ENCODE data around the gene KMT2A. TPM values are rescaled to one million over a fixed set of nuclear protein-coding genes. Genes with fewer than 3 reads are reported as not detected.
"Not testable (repeated sequence)": the region's sequence is repeated elsewhere in the genome, so short reads cannot be mapped to it uniquely, and the experiment has no call there.

The KMT2A gene
- total RNA-seq, 2 experiments from 2014 or later: 83.1 to 86.7 TPM

DNA sequence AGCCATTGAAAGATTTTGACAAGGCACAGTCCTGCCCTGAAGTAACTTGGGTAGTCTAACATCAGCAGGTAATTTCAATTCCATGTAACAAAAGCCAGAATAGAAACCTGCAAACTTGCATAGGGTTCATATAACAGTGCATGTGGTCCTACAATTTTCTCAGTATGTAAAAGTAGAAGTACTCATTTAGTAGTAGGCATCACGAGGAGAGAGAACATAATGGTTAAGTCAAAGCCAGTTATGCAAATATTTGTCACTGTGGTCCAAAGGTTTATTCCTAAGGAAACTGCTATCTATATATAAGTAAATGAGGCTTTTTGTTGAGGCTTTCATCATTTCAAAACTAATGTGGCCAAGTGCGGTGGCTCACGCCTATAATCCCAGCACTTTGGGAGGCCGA is 24.8 kb upstream of the KMT2A start:
- DNase-seq: no peak
- no peak overlapping the region for H3K4me3 Mint-ChIP-seq
- H3K27ac Mint-ChIP-seq: peak overlapping the region; percentile 48
- H3K4me1 Mint-ChIP-seq (ENCODE audit: low read depth): peaks cover 11% of the 10 kb centered on the region
- ATAC-seq: no peak
- peaks cover 39% of the 10 kb centered on the region for H3K36me3 Mint-ChIP-seq (ENCODE audit: low read depth)
- H3K27me3 Mint-ChIP-seq (ENCODE audit: low read depth): no peaks in the 10 kb centered on the region
- ChIA-PET POLR2A (no interaction called here), CTCF (interaction anchor here (0.7 to 1.3 kb wide), 2 partner anchors 20 to 66 kb away, joined by 3 read pairs; no protein-coding TSS in a partner anchor)
- H3K9me3 Mint-ChIP-seq (ENCODE audit: insufficient read depth): no peaks in the 10 kb centered on the region

DNA sequence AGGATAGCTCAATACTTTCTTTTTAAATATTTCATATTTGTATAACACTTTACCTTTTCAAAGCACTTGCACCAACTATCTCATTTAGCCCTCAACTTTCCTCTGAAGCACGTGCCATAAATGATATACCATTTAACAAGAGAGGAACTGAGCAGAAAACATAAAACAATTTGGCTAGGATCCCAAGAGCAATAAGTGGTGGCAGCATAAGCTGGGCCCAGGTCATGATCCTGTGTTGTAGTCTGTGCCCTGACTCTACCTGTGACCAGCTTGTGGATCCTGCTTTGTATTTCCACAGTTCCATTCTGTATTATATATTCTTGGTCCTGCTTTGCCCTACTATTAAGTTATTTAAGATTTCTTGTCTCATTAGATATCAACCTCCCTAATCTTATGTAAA is 23.4 kb upstream of the KMT2A start:
- H3K36me3 Mint-ChIP-seq (ENCODE audit: low read depth): peaks cover 28% of the 10 kb centered on the region
- peaks cover 7% of the 10 kb centered on the region for H3K4me1 Mint-ChIP-seq (ENCODE audit: low read depth)
- ATAC-seq: no peak
- no peak overlapping the region for H3K27ac Mint-ChIP-seq
- DNase-seq: no peak
- H3K4me3 Mint-ChIP-seq: no peak overlapping the region
- CTCF ChIA-PET: interaction anchor here (1.4 to 1.9 kb wide), 2 partner anchors 10 to 27 kb away, joined by 3 to 7 read pairs; no protein-coding TSS in a partner anchor
- H3K9me3 Mint-ChIP-seq (ENCODE audit: insufficient read depth): no peaks in the 10 kb centered on the region
- H3K27me3 Mint-ChIP-seq (ENCODE audit: low read depth): no peaks in the 10 kb centered on the region
- POLR2A ChIA-PET: no interaction called here

DNA sequence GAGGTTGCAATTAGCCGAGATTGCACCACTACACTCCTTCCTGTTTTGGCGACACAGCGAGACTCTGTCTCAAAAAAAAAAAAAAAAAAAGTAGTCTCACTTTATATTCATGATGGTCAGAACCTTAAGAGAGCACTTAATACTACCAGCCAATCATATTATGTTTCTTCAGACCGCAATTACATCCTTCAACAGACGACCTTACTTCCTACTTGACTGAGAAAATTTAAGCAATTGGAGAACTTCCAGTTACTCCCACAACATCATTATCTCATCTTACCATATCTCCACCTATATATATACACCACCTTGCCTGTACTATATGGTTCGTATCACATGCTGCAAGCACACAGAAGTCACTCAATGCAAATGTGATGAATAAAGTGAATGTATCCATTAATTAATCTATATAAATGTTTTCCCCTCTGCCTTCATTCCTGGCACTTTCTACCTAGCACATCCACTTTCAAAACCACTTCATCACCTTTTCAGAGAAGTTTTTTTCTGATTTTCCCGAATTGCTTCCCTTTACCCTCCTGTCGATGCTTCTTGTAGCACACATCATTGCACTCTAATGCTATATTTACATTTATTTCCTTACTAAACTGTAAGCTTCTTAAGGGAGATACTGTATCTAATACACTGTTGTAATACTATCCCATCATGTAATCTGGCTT is 21.1 kb upstream of the KMT2A start:
- DNase-seq (no peak), ATAC-seq (no peak)
- POLR2A ChIA-PET: interaction anchor here (1.1 kb wide), 1 partner anchor 10 kb away, joined by 3 read pairs; no protein-coding TSS in a partner anchor
- no peaks in the 10 kb centered on the region for H3K4me1 Mint-ChIP-seq (ENCODE audit: low read depth)
- H3K36me3 Mint-ChIP-seq (ENCODE audit: low read depth): peaks cover 9% of the 10 kb centered on the region
- H3K27ac Mint-ChIP-seq: no peak overlapping the region
- no peak overlapping the region for H3K4me3 Mint-ChIP-seq
- CTCF ChIA-PET: interaction anchor here (1.6 kb wide), 1 partner anchor 10 kb away, joined by 6 read pairs; no protein-coding TSS in a partner anchor
- H3K27me3 Mint-ChIP-seq (ENCODE audit: low read depth): no peaks in the 10 kb centered on the region
- no peaks in the 10 kb centered on the region for H3K9me3 Mint-ChIP-seq (ENCODE audit: insufficient read depth)

DNA sequence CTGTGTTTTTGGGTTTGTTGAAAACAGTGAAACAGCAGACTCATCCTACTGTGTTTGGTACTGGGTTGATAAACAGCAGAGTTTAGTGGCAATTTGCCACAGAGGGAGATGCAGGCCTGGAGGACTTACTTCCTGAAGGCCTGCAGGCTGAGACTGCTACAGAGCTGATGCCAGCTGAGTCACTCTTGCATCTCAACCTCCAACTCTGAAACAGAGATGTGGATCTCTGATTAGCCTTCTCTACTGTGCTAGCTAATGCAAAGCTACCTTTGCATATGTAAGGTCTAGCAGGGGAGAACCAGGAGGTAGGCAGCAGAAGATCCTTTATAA is 20.6 kb upstream of the KMT2A start:
- H3K36me3 Mint-ChIP-seq (ENCODE audit: low read depth): peaks cover 4% of the 10 kb centered on the region
- H3K27me3 Mint-ChIP-seq (ENCODE audit: low read depth): no peaks in the 10 kb centered on the region
- ChIA-PET CTCF (interaction anchor here (0.8 to 1.6 kb wide), 2 partner anchors 11 to 73 kb away, joined by 4 to 6 read pairs; no protein-coding TSS in a partner anchor), POLR2A (interaction anchor here (1.1 kb wide), 1 partner anchor 11 kb away, joined by 3 read pairs; no protein-coding TSS in a partner anchor)
- no peak overlapping the region for H3K27ac Mint-ChIP-seq
- DNase-seq (peak; percentile 34), ATAC-seq (peak; percentile 73)
- no peak overlapping the region for H3K4me3 Mint-ChIP-seq
- no peaks in the 10 kb centered on the region for H3K9me3 Mint-ChIP-seq (ENCODE audit: insufficient read depth)
- no peaks in the 10 kb centered on the region for H3K4me1 Mint-ChIP-seq (ENCODE audit: low read depth)

DNA sequence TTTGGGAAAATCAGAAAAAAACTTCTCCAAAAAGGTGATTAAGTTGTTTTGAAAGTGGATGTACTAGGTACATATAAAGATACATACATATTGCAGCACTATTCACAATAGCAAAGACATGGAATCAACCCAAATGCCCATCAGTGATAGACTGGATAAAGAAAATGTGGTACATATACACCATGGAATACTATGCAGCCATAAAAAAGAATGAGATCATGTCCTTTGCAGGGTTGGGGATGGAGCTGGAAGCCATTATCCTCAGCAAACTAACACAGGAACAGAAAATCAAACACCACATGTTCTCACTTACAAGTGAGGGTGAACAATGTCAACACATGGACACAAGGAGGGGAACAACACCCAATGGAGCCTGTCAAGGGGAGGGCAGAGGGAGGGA is 19.4 kb upstream of the KMT2A start:
- H3K4me1 Mint-ChIP-seq (ENCODE audit: low read depth); H3K9me3 Mint-ChIP-seq (ENCODE audit: insufficient read depth); H3K27me3 Mint-ChIP-seq (ENCODE audit: low read depth); CTCF ChIA-PET; H3K27ac Mint-ChIP-seq; DNase-seq; POLR2A ChIA-PET; H3K4me3 Mint-ChIP-seq; H3K36me3 Mint-ChIP-seq (ENCODE audit: low read depth); ATAC-seq: not testable (repeated sequence)

DNA sequence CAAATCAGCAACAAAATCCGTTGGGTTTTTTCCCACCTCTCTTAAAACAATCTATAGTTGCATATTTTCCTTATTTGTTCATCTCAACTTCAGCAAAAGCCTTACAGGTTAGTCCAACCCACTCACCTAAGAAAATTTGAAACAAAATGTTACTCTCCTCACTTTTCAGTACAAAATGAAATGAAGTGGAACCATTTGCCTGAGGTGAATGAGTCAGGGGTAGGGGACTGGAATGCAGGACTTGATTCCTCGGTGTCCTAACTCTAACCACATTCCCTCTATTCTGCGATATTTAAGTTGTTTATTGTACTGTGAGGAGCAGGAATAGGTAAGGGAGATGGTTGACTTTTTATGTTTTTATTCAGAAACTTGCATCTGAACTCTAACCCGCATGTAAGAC is 18.5 kb upstream of the KMT2A start:
- CTCF ChIA-PET: interaction anchor here (0.6 to 1.7 kb wide), 4 partner anchors 13 to 71 kb away, joined by 3 to 5 read pairs (median 4); no protein-coding TSS in a partner anchor
- Mint-ChIP-seq H3K9me3 (ENCODE audit: insufficient read depth) (no peaks in the 10 kb centered on the region), H3K27ac (no peak overlapping the region), H3K27me3 (ENCODE audit: low read depth) (no peaks in the 10 kb centered on the region), H3K36me3 (ENCODE audit: low read depth) (no peaks in the 10 kb centered on the region), H3K4me1 (ENCODE audit: low read depth) (no peaks in the 10 kb centered on the region), H3K4me3 (no peak overlapping the region)
- POLR2A ChIA-PET: interaction anchor here (0.7 kb wide), 1 partner anchor 19 kb away, joined by 4 read pairs; the partner anchor contains the start of gene KMT2A
- ATAC-seq (no peak), DNase-seq (no peak)

DNA sequence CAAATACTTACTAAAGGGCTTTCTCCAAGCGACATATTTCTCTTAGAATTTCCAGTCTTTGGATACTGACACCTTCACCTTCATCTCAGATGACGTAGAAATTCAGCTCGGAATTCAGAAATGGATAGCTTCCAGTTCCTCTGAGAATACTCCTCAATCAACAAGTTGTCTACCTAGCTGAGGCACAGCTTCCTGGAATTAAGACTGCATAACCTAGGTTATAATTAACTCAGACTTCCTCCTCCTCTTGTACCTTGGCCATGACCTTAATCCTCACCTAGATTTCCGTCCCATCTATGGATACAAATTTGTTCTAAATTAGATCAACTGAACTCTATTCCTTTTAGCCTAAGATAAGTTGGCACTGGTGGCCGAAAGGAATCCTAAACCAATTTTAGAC is 17.5 kb upstream of the KMT2A start:
- Mint-ChIP-seq H3K27ac (no peak overlapping the region), H3K9me3 (ENCODE audit: insufficient read depth) (no peaks in the 10 kb centered on the region), H3K27me3 (ENCODE audit: low read depth) (no peaks in the 10 kb centered on the region), H3K4me1 (ENCODE audit: low read depth) (no peaks in the 10 kb centered on the region), H3K4me3 (no peak overlapping the region), H3K36me3 (ENCODE audit: low read depth) (no peaks in the 10 kb centered on the region)
- DNase-seq (no peak), ATAC-seq (no peak)
- POLR2A ChIA-PET: interaction anchor here (0.7 kb wide), 1 partner anchor 477 kb away, joined by 5 read pairs; no protein-coding TSS in a partner anchor
- CTCF ChIA-PET: interaction anchor here (0.7 to 1.7 kb wide), 4 partner anchors 12 to 17 kb away, joined by 3 to 5 read pairs (median 4); no protein-coding TSS in a partner anchor

DNA sequence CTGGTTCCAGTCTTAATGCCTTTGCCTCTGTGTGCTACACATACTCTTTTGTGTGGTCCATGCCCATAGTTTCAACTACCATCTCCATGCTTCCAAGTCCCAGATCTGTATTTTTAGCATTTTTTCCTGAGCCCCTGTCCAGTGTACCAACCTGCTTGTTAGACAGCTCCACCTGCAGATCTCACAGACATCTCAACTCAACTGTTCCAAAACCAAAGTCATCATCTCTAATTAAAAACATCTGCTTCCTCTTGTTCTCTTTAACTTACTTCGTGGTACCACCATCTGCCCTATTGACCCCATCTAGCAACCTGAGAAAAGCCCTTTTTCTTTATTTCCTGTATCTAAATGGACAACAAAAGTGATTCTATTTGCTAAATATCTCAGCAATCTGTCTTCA is 8.6 kb upstream of the KMT2A start:
- Mint-ChIP-seq H3K4me1 (ENCODE audit: low read depth) (peaks cover 6% of the 10 kb centered on the region), H3K27me3 (ENCODE audit: low read depth) (peaks cover 11% of the 10 kb centered on the region), H3K4me3 (no peak overlapping the region), H3K9me3 (ENCODE audit: insufficient read depth) (no peaks in the 10 kb centered on the region), H3K27ac (no peak overlapping the region), H3K36me3 (ENCODE audit: low read depth) (no peaks in the 10 kb centered on the region)
- DNase-seq: no peak
- ChIA-PET CTCF (interaction anchor here (1.2 kb wide), 1 partner anchor 8 kb away, joined by 4 read pairs; the partner anchor contains the start of gene KMT2A), POLR2A (no interaction called here)
- no peak for ATAC-seq

DNA sequence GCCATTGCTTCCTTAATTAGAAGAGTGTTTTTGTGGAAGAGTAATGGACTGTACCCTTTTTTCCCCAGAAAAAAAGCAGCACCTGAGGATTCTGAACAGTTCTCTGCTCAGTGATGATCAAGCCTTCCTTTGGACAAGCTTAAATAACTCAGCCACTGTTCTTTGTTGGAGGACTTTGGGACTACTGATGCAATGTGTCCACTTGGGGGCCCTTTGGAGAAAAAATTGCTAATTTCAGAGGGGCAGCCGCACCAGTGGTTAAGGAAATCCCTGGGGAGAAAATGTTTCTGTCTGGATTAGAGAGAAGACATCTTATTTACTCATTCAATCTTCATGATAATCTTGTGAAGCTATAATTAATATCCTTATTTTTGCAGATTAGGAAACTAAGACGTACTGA is 5.3 kb upstream of the KMT2A start:
- peaks cover 21% of the 10 kb centered on the region for H3K4me1 Mint-ChIP-seq (ENCODE audit: low read depth)
- ChIA-PET CTCF (interaction anchor here (0.7 to 1.5 kb wide), 10 partner anchors 9 to 259 kb away, joined by 3 to 7 read pairs (median 3); no protein-coding TSS in a partner anchor), POLR2A (interaction anchor here (1.0 kb wide), 1 partner anchor 28 kb away, joined by 3 read pairs; no protein-coding TSS in a partner anchor)
- no peak for ATAC-seq
- no peak overlapping the region for H3K27ac Mint-ChIP-seq
- H3K4me3 Mint-ChIP-seq: no peak overlapping the region
- no peak for DNase-seq
- H3K9me3 Mint-ChIP-seq (ENCODE audit: insufficient read depth): no peaks in the 10 kb centered on the region
- no peaks in the 10 kb centered on the region for H3K36me3 Mint-ChIP-seq (ENCODE audit: low read depth)
- peaks cover 11% of the 10 kb centered on the region for H3K27me3 Mint-ChIP-seq (ENCODE audit: low read depth)

DNA sequence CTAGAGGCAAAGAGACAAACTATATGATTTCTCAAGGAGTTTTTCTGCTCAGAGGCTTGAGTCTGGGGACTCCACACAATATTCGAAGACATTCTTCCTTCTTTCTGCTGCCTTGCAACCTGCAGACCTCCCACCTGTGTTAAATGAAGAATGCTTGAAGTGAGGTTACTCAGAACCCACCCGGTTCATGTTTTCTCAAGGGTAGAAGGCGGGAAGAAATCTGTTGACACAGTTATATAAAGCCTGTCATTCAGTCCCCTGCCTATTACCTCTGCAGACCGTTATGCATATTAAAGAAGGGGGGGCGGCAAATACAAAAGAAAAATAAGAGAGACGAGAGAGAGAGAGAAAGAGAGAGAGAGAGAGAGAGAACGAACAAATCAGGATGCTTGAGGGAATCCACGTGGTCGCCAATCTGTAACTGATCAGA is 2.2 kb upstream of the KMT2A start:
- H3K36me3 Mint-ChIP-seq (ENCODE audit: low read depth): peaks cover 7% of the 10 kb centered on the region
- ChIA-PET POLR2A (interaction anchor here (0.6 to 1.4 kb wide), 2 partner anchors 11 to 14 kb away, joined by 3 to 5 read pairs; no protein-coding TSS in a partner anchor), CTCF (interaction anchor here (0.7 to 2.2 kb wide), 9 partner anchors 11 to 263 kb away, joined by 3 to 9 read pairs (median 3); no protein-coding TSS in a partner anchor)
- DNase-seq (no peak), ATAC-seq (no peak)
- H3K9me3 Mint-ChIP-seq (ENCODE audit: insufficient read depth): no peaks in the 10 kb centered on the region
- peak overlapping the region; percentile 88 for H3K4me3 Mint-ChIP-seq
- H3K27me3 Mint-ChIP-seq (ENCODE audit: low read depth): peaks cover 3% of the 10 kb centered on the region
- H3K27ac Mint-ChIP-seq: peak overlapping the region; percentile 90
- H3K4me1 Mint-ChIP-seq (ENCODE audit: low read depth): peaks cover 21% of the 10 kb centered on the region

DNA sequence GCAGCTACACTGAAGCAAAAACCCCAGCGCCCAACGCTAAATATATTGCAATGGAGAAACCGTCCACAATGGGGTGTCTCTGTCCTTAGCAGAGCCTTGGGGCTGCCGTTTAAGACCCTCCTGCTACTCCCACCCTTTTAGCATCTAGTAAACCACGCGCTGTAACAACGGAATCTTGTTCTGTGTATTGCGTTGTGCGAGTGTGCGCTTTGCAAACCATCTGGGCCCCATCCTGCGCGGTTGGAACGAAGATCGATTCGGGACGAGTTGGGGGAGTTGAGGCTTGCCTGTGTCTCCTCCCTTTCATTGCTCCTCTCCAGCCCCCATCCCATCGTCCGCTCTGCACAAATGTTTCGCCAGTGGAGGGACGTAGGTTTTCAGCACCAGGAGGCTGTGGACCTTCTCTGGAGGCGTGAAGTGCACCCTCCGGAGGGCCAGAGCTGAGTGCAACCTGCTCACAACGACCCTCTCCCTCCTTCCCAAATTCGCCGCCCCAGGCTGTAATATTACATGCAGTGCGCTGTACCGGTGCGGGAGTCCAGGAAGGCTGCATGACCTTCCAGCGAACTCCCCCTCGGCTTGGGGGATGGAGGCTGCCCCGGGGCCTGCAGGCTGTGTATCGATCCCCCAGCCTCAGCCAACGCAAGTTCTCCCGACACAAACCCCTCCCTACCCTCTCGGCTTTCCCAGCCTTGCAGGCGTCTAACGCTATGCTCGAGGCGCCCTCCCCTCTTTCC is 1.6 kb upstream of the KMT2A start:
- H3K4me1 Mint-ChIP-seq (ENCODE audit: low read depth): peaks cover 27% of the 10 kb centered on the region
- ATAC-seq: peak; percentile 38
- H3K36me3 Mint-ChIP-seq (ENCODE audit: low read depth): peaks cover 13% of the 10 kb centered on the region
- peak overlapping the region; percentile 88 for H3K4me3 Mint-ChIP-seq
- ChIA-PET POLR2A (interaction anchor here (0.6 to 2.1 kb wide), 14 partner anchors 11 to 354 kb away, joined by 3 to 24 read pairs (median 4); partner anchors contain the start of genes ATP5MG, CD3D and UBE4A), CTCF (interaction anchor here (0.7 to 2.2 kb wide), 18 partner anchors 10 to 263 kb away, joined by 3 to 12 read pairs (median 4); partner anchors contain the start of gene ATP5MG)
- DNase-seq: peak; percentile 79
- H3K9me3 Mint-ChIP-seq (ENCODE audit: insufficient read depth): no peaks in the 10 kb centered on the region
- H3K27ac Mint-ChIP-seq: peak overlapping the region; percentile 90
- peaks cover 3% of the 10 kb centered on the region for H3K27me3 Mint-ChIP-seq (ENCODE audit: low read depth)
